Fibroblast of mammary gland (primary cell): Measurements from ENCODE around the gene HBE1.

Experiments
- DNase-seq: peaks from one replicate; pipeline ENCODE4 v3.0.0-alpha.2; 2010; ENCODE audit warnings: low read depth
- H3K4me3 ChIP-seq: 2 replicates; pipeline ENCODE4 v1.5.1; 2011; ENCODE audit warnings: low read depth, mild to moderate bottlenecking, low read length, moderate library complexity; ENCODE audit not compliant: control insufficient read depth
- TF ChIP-seq, protein P1 (sequence below): conservative IDR thresholded peaks from 2 replicates; pipeline ENCODE4 v1.5.1; 2011; ENCODE audit warnings: low read depth, low read length, inconsistent platforms; ENCODE audit not compliant: control insufficient read depth, insufficient read depth

HBE1 gene

DNA sequence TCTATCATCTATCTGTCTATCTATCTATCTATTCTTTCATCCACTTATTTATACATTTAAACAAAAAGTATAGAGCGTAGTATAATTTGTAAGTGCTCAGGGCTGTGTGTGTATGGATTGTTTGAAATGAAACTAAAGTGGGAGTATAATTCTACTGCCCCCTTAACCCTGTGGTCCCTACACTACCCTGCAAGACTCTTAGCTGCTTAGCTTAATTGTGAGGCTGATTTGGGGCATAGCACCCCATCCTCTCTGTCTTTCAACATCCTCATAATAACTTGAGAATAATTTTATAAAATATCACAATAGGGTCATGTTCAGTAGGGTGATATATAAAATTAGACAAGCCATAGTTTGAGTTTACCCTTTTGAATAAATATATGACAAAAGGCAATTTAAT, 20.4 kb upstream of the HBE1 start:
- TF ChIP-seq, protein P1, sequence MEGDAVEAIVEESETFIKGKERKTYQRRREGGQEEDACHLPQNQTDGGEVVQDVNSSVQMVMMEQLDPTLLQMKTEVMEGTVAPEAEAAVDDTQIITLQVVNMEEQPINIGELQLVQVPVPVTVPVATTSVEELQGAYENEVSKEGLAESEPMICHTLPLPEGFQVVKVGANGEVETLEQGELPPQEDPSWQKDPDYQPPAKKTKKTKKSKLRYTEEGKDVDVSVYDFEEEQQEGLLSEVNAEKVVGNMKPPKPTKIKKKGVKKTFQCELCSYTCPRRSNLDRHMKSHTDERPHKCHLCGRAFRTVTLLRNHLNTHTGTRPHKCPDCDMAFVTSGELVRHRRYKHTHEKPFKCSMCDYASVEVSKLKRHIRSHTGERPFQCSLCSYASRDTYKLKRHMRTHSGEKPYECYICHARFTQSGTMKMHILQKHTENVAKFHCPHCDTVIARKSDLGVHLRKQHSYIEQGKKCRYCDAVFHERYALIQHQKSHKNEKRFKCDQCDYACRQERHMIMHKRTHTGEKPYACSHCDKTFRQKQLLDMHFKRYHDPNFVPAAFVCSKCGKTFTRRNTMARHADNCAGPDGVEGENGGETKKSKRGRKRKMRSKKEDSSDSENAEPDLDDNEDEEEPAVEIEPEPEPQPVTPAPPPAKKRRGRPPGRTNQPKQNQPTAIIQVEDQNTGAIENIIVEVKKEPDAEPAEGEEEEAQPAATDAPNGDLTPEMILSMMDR: no peak
- no peak overlapping the region for H3K4me3 ChIP-seq
- DNase-seq: no peak

DNA sequence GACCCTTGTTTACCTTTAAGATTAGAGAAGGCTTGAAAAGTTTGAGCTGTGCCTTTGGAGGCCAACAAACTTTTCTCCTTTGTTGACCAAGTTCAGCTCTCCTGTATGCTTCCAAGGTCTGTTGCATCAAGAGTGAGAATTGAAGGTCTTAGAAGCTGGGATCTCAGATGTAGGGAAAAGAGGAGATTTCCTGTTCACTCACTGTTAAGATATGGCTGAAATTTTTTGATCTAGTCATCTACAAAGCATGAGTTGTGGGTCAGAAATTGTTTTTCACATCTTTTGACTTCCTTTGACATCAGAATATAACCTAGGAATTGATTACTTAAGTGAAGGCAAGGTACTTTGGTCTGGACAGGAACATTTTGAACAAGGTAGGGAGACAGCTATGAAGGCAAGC, 20.0 kb upstream of the HBE1 start:
- TF ChIP-seq, protein P1: no peak
- DNase-seq: peak; percentile 24

DNA sequence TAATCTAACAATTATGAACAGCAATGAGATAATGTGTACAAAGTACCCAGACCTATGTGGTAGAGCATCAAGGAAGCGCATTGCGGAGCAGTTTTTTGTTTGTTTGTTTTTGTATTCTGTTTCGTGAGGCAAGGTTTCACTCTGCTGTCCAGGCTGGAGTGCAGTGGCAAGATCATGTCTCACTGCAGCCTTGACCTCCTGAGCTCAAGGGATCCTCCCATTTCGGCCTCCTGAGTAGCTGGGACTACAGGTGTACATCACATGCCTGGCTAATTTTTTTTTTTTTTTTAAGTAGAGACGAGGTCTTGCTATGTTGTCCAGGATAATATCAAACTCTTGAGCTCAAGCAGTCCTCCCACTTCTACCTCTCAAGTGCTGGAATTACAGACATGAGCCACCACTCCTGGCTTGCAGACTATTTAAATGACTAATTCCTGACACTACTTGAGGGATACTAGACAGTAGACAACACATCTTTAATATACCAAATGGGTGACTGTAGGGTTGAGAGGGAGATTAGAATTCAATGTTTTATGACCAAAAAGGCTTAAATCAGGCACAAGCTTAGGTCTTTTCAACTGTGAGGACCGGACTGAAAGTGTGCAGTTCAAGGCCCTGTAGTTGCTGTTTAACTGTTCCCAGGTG, 19.3 kb upstream of the HBE1 start:
- TF ChIP-seq, protein P1: no peak

More for the DNA sequence above, 20.0 kb upstream of the HBE1 start:
- H3K4me3 ChIP-seq: no peak overlapping the region

DNA sequence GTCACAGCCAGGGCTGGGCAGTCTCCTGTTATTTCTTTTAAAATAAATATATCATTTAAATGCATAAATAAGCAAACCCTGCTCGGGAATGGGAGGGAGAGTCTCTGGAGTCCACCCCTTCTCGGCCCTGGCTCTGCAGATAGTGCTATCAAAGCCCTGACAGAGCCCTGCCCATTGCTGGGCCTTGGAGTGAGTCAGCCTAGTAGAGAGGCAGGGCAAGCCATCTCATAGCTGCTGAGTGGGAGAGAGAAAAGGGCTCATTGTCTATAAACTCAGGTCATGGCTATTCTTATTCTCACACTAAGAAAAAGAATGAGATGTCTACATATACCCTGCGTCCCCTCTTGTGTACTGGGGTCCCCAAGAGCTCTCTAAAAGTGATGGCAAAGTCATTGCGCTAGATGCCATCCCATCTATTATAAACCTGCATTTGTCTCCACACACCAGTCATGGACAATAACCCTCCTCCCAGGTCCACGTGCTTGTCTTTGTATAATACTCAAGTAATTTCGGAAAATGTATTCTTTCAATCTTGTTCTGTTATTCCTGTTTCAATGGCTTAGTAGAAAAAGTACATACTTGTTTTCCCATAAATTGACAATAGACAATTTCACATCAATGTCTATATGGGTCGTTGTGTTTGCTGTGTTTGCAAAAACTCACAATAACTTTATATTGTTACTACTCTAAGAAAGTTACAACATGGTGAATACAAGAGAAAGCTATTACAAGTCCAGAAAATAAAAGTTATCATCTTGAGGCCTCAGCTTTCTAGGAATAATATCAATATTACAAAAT, 18.6 kb upstream of the HBE1 start:
- TF ChIP-seq, protein P1: no peak
- peak; percentile 12 for DNase-seq
- no peak overlapping the region for H3K4me3 ChIP-seq

More for the DNA sequence above, 19.3 kb upstream of the HBE1 start:
- peak; percentile 19 for DNase-seq
- no peak overlapping the region for H3K4me3 ChIP-seq

DNA sequence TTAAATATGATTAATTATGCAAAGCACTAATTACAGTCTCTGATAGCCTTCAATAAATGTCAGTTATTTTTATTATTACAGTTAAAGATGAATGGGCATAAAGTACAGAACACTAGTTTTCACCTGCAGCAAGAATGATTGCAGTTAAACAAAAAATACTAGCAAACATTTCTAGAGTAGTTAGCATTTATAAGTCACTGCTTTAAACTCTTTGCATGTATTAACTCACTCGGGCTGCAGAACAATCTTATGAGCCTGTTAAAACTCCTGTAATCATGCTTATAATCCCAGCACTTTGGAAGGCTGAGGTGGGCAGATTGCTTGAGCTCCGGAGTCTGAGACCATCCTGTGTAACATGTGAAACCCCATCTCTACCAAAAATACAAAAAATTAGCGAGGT, 17.2 kb upstream of the HBE1 start:
- no peak overlapping the region for H3K4me3 ChIP-seq
- no peak for DNase-seq
- TF ChIP-seq, protein P1: no peak

DNA sequence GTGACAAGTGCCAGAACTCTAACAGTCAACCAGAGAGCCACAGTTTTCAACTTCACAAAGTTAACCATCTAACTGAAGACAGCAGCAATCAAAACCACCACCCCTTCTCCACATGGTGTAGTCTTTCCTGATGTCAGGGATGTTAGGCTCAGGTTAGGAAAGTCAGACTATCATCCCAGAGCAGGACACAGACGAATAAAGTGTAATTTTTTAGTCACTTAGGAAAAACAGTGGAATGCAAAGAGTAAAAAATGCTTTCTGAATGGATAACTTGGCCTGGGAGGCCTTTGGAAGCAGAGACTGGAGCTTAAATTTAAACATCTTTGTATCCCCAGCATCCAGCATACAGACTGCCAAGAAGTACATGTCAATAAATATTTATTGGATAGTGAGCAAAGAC, 16.6 kb upstream of the HBE1 start:
- DNase-seq: no peak
- TF ChIP-seq, protein P1: no peak

More for the DNA sequence above, 16.6 kb upstream of the HBE1 start:
- H3K4me3 ChIP-seq: no peak overlapping the region
